GM18520 (cell line): ENCODE results near the gene SP3.

Experiments used
- ATAC-seq: cut with Tn5 transposase; IDR thresholded peaks from one replicate; pipeline ENCODE4 v1.9.1; 2021; ENCODE audit not compliant: unreplicated experiment

The SP3 gene

DNA sequence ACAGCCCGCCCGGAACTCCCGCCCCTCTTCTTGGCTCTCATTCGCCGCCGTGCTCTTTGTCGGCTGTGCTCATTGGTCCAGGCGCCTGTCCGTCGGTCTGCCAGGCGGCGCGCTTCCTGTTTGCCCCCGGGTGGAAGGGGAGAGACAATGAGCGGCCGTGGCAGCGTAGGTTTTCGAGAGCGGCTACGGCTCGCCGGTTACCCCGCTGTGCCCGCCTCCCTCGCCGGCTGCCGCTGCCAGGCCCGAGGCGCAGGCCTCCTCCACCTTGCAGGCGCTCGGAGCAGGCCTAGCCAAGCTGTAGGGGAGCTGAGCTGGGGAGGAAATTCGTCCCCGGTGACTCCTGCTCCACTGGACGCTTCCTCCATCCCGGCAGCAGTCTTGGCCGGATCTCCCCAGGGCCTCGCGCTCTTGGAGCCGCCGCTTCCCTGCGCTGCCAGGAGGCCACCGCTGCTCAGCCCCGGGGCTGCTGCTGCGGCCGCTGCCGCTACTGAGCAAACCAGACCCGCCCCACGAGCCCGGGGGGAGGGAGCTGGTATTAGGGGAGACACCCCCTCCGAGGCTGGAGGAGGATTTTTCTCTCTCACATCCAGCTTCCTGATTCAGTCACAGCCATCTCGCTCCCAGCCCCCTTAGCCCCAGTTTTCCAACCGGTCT lies at the start of gene SP3:
TSS of gene SP3 (minus strand) at position 2 of the 654 bp plus-strand sequence. CDS start 202 bp downstream, outside the sequence.
- ATAC-seq, result peak; percentile 68

DNA sequence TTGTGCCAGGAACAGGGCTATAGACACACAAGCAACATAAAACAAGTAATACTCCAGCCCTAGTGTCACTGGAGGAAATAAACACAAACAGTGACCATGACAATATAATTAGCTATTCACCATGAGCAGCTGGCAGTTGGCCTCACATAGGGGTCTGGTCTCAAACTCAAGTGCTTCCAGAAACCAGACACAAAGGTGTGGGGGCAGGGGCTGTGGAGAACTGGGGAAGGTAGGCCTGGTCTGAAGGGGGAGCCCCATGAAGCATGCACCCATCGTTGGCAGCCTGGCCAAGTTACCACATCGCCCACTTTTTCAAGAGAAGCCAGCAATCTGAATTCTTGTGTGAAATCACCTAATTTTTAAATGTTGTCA lies 49.5 kb upstream of the SP3 start:
- ATAC-seq, result no peak

GRCh38 chr2:174014011-174014698 lies 49.0 kb upstream of the SP3 start:
- ATAC-seq, result no peak

GRCh38 chr2:174013315-174013751 lies 48.2 kb upstream of the SP3 start:
- no peak for ATAC-seq

DNA sequence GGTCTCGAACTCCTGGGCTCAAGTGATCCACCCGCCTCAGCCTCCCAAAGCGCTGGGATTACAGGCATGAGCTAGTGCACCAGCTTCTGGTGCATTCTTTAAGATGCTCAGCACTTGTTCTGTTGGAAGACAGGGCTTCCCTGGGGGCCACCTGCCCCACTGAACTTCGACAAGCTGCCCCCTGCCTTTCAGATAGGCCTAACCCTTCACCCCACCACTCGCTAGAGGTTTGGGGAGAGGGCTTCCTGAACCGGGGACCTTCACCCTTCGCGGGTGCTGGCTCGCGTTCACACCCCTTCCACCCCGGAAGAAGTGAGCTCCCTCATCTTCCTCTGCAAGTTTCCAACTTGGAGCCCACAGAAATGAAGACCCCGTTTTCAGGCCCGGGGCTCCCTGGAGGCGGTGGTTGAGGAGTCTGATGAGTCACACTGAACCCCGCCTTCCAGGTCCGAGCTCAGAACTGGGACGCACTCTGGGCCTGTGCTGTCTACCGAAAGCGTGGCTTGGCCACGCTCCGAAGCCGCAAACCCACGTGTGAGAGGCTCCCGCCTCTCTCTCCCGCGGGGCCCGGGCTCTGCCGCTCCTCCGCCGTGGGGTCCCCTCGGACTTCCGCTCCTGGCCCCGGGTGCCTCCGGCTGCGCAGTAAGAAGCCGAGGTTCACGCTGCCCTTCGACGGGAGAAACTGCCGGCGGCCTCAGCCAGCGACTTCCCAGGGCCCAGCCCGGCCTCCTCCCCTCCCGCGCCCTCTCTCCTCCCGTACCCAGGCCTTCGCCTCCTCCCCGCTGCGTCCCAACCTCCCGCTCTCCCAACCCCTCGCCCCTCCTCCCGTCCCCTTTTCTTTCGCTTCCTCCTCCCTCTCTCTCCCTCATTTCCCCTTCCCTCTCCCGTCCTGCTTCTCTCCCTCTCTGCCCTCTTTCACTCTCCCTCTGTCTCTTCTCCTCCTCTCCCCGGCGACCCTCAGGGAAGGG lies 47.5 kb upstream of the SP3 start:
- ATAC-seq, result no peak

DNA sequence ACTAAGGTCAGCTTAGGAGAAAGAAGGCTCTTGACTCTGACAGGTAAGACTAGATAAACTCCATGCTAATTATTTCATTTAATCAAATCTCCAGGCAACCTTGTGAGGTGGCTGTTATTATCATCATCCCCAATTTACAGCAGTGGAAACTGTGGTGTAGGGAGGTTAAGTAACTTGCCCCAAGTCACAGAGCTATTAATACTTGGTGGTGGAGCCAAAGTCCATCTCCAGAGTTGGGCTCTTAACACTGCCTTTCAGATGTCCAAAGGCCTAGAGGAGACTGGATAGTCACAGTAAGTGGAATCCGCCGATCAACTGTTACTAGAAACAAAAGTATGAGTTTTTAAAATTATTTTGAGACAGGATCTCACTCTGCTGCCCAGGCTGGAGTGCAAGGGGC lies 46.6 kb upstream of the SP3 start:
- ATAC-seq, result no peak

DNA sequence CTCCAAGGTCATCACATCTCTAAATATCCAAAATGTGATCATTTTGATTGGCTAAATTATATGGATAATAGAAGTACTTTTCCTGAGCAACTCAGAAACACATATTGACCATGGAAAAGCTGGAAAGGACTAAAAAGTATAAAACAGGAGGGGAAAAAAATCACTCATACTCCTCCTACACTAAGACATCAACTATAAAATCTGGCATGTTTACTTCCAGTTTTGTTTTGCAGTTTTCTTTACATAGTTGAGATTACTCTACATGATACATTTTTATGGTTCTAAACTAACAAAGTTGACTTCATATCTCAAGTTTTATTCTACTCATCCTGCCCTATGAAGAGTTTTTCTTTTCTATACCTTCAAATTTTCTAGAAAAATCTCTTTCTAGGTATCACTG lies 46.0 kb upstream of the SP3 start:
- no peak for ATAC-seq

DNA sequence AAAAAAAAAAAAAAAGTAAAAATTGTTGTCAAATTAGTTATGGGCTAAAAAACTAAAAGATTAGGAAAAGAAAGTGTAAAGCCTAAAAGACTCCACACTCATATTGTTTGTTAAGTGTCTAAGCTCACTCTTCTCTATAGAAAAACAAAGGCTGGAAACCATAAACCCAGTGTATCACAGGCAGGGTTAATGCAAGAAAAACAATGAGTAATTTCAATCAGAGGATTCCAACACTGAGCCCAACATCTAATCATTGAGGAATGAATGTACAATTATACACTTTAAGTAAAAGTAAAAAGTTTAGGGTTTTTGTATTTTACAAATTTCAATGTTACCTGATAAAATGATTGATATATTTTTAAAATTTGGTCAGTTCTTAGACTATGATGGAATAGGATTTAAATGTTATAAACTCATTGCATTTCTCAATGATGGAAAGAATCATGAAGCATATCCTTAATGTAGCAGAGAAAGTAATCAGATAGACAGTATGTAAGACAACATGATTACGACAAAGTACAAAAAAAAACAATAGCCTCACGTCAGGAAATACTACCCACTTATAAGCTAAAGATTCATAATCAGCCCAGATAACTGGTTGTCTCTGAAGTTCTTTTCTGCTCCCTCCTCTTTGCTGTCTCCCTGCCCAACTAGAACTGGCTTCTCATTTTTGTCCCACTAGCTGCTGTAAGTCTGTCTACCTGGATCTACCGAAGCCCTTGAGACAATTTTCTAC lies 44.5 kb upstream of the SP3 start:
- ATAC-seq, result no peak

- no peak for ATAC-seq
These were observed 43.5 kb upstream of the SP3 start for GRCh38 chr2:174008720-174009119.

- no peak for ATAC-seq
These were observed 41.8 kb upstream of the SP3 start for GRCh38 chr2:174007010-174007409.

DNA sequence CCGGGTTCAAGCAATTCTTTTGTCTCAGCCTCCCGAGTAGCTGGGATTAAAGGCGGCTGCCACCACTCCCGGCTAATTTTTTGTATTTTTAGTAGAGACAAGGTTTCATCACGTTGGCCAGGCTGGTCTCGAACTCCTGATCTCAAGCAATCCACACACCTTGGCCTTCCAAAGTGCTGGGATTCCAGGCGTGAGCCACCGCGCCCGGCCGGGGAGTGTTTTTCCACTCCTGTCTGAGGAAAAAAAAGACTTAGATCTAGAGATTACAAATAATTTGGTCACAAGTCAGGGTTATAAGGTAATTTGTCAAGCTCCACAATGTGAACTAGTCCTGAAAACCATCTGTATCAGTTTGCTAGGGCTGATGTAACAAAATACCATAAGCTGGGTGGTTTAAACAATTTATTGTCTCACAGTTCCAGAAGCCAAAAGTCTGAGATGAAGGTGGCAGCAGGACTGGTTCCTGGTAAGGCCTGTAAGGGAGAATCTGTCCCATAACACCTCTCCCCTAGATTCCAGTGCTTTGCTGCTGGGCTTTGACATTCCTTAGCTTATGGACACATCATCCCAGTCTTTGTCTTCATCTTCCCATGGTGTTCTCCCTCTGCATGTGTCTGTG lies 40.7 kb upstream of the SP3 start:
- ATAC-seq, result no peak

- peak; percentile 81 for ATAC-seq
These were observed 39.9 kb upstream of the SP3 start for GRCh38 chr2:174004905-174005605.

GRCh38 chr2:174003720-174004695 lies 38.8 kb upstream of the SP3 start:
- no peak for ATAC-seq

GRCh38 chr2:174002679-174003078 lies 37.5 kb upstream of the SP3 start:
- ATAC-seq, result no peak

GRCh38 chr2:174001107-174001506 lies 35.9 kb upstream of the SP3 start:
- ATAC-seq, result no peak

DNA sequence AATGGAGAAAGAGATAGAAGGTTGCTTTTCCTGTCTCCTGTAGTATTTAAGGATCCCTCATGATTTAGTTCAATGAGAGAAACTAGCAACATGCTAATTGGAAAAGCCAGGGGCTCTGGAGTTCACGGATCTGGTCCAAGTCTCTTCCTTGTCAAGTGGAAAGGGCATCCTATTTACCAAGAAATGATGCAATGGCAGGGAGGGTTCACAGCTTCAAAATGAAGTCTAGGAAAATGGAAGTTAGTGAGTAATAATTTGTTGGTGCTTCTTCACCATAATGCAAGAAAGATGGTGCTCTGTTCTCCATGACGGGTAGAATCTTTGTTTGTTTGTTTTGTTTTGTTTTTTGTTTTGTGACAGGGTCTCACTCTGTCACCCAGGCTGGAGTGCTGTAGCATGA lies 34.6 kb upstream of the SP3 start:
- no peak for ATAC-seq

GRCh38 chr2:173999272-173999671 lies 34.1 kb upstream of the SP3 start:
- ATAC-seq, result no peak

GRCh38 chr2:173998386-173998785 lies 33.2 kb upstream of the SP3 start:
- ATAC-seq, result no peak

GRCh38 chr2:173997753-173998152 lies 32.6 kb upstream of the SP3 start:
- ATAC-seq, result no peak
